ENCODE data around the gene CCDC27. TPM values are rescaled to one million over a fixed set of nuclear protein-coding genes. Genes with fewer than 3 reads are reported as not detected.

Gene CCDC27
- total and polyA plus RNA-seq, 2 of the 8 experiments (the other 6 are each of a cell fraction or from before 2014, with no cell fraction given) = 0.15 TPM; not detected in 1

DNA sequence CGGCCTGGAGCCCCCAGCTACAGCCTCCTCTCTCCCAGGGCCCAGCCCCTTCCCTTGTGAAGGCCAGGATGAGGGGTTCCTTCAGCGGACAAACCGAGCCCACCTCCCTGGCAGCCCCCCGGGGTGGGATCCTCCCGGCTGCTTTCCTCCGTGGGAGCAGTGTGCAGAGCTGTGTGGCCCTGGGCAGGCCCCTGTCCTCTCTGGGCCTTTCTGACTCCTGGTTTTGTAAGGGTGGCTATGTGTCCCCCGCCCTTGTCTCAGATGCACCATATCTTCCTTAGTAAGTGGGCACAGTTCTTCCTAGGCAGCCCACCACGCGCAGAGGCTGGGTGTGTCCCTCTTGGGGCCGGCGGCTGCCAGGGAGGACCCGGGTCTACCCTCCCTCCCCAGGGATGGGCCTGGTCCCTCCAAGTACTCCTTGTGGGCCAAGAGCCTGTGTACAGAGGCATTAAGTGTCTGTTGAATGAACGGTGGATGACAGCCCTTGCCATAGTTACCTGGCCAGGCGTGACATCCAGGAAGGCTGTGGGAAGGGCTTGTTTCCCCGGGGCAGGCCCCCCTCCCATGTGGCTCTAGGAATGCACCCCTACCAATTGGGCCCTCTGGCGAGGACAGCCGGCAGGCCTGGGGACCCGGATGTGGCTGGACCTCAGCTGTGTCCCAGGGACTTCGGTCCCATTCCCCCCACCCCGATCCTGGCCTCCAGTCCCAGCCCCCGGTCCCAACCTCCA is 24.1 kb downstream of the CCDC27 start:
- no peak overlapping the region for H2BK20ac ChIP-seq (ENCODE audit: low read length)
- no peak overlapping the region for H3K18ac ChIP-seq (ENCODE audit: extremely low read depth, low read length)
- DNase-seq (ENCODE audit: low read depth in 1 of 2, low spot score in 2 of 2) (no peak), FAIRE-seq (no peak)
- H4K91ac ChIP-seq (replicated peaks; ENCODE audit: insufficient read length, low read length) = no peak overlapping the region
- no peak overlapping the region for H3K4me3 ChIP-seq (ENCODE audit: extremely low read depth in 1 of 4, insufficient read depth in 2 of 4, low read depth in 3 of 4, low read length in 4 of 4)
- H3K79me2 ChIP-seq (ENCODE audit: control insufficient read depth in 1 of 2, insufficient read depth in 2 of 2, low read length in 2 of 2) = no peaks in the 10 kb centered on the region
- H3K14ac ChIP-seq (ENCODE audit: insufficient read length) = no peak overlapping the region
- H3K4ac ChIP-seq (replicated peaks; ENCODE audit: insufficient read length, low read depth, low read length) = no peak overlapping the region
- POLR2A ChIA-PET (ENCODE audit: partially characterized antibody) = interaction anchor here (1.2 to 5.8 kb wide), 4 partner anchors 10 to 124 kb away, joined by 3 to 84 read pairs (median 4); partner anchors contain the start of gene C1orf174
- no peak overlapping the region for H2BK5ac ChIP-seq (ENCODE audit: low read depth, low read length)
- no peak overlapping the region for H2BK120ac ChIP-seq (replicated peaks; ENCODE audit: low read depth, low read length)
- H4K8ac ChIP-seq (ENCODE audit: extremely low read depth, insufficient read depth, low read length) = no peak overlapping the region
- H2AK5ac ChIP-seq (ENCODE audit: low read depth, low read length) = no peak overlapping the region
- no peak overlapping the region for H2AFZ ChIP-seq (ENCODE audit: low read length)
- H2BK15ac ChIP-seq (ENCODE audit: low read length) = no peak overlapping the region
- H3K23ac ChIP-seq (ENCODE audit: insufficient read length) = no peak overlapping the region
- no peak for TF ChIP-seq CEBPB (IDR thresholded peaks at IDR 0.05; ENCODE audit: low read depth, low read length)
- no peak for TF ChIP-seq CHD2 (IDR thresholded peaks at IDR 0.05; ENCODE audit: low read length)
- no peak overlapping the region for H3K4me2 ChIP-seq (ENCODE audit: insufficient read depth in 1 of 2, low read depth in 2 of 2, low read length in 2 of 2)
- peaks cover 11% of the 10 kb centered on the region; the same call in 1 of the 2 replicates for H3K23me2 ChIP-seq (ENCODE audit: low read depth, low read length)
- no peak overlapping the region for H4K5ac ChIP-seq (ENCODE audit: insufficient read length, low read depth, low read length)
- H3K9ac ChIP-seq (replicated peaks in 1 of 4; ENCODE audit: extremely low read depth in 1 of 4, low read depth in 3 of 4, low read length in 3 of 4) = no peak overlapping the region
- no peaks in the 10 kb centered on the region for H3K9me3 ChIP-seq (ENCODE audit: insufficient read depth in 2 of 2, low read depth in 1 of 2, low read length in 1 of 2)
- H3K27ac ChIP-seq (ENCODE audit: low read depth, low read length) = no peak overlapping the region
- H3K4me1 ChIP-seq (replicated peaks in 1 of 4; ENCODE audit: control insufficient read depth in 3 of 4, insufficient read depth in 4 of 4, low read length in 3 of 4) = peaks cover 0 to 35% (median 13%) of the 10 kb centered on the region in 4 experiments; a peak in 6 of 7 replicates
- H3K36me3 ChIP-seq (ENCODE audit: control insufficient read depth in 2 of 4, insufficient read depth in 4 of 4, low read length in 3 of 4) = peaks cover 9 to 19% (median 18%) of the 10 kb centered on the region in 4 experiments; a peak in 7 of 8 replicates
- WGBS, 2 experiments (ENCODE audit: extremely low coverage in 1 of 2, insufficient coverage in 1 of 2, insufficient read length in 1 of 2, insufficient replicate concordance in 2 of 2, low coverage in 1 of 2, low lambda C conversion rate in 2 of 2, missing lambda C conversion rate in 1 of 2) = 90% methylated on average over 17 of the region's 21 CpGs; no CpG with 5 or more reads in 1 of the 2 experiments
- CTCF ChIA-PET (ENCODE audit: partially characterized antibody) = interaction anchor here (0.7 to 3.4 kb wide), 24 partner anchors 10 to 1191 kb away, joined by 3 to 24 read pairs (median 4); partner anchors contain the start of gene LRRC47
- H3K79me1 ChIP-seq (ENCODE audit: low read depth, low read length) = no peaks in the 10 kb centered on the region; the same call in 1 of the 2 replicates
- no peak overlapping the region for H3K56ac ChIP-seq (replicated peaks; ENCODE audit: insufficient read length, low read depth, low read length)
- peaks cover 8 to 21% of the 10 kb centered on the region in 2 experiments for H4K20me1 ChIP-seq (replicated peaks in 1 of 2; ENCODE audit: control insufficient read depth in 1 of 2, insufficient read depth in 2 of 2, low read length in 2 of 2)
- H3K27me3 ChIP-seq (replicated peaks in 1 of 4; ENCODE audit: control insufficient read depth in 3 of 4, extremely low read depth in 1 of 4, insufficient read depth in 3 of 4, low read length in 3 of 4) = no peaks in the 10 kb centered on the region; a peak in 1 of 7 replicates
- H2BK12ac ChIP-seq (ENCODE audit: low read depth, low read length) = 0 out of 2 replicates have a peak overlapping the region, but pooled peaks have one; percentile 17

Data from H1 (cell line).